ENCODE results near the gene ERCC3.

Gene ERCC3

GRCh38 chr2:127293748-127294562 is at the start of gene ERCC3:
Gene ERCC3 (minus strand): TSS chr2:127294144. CDS start chr2:127294081, 63 bp downstream.
- DNase-seq: peak; percentile 83

GRCh38 chr2:127343277-127343676 is 49.3 kb upstream of the ERCC3 start:
- DNase-seq: no peak

- DNase-seq: no peak
Observed at GRCh38 chr2:127342101-127342500, 48.2 kb upstream of the ERCC3 start.

GRCh38 chr2:127332335-127332734 is 38.4 kb upstream of the ERCC3 start:
- no peak for DNase-seq

- no peak for DNase-seq
Observed at GRCh38 chr2:127330753-127331152, 36.8 kb upstream of the ERCC3 start.

- DNase-seq: no peak
Observed at GRCh38 chr2:127326289-127326945, 32.5 kb upstream of the ERCC3 start.

- no peak for DNase-seq
Observed at GRCh38 chr2:127324635-127325034, 30.7 kb upstream of the ERCC3 start.

GRCh38 chr2:127321303-127321702 is 27.4 kb upstream of the ERCC3 start:
- no peak for DNase-seq

- no peak for DNase-seq
Observed at GRCh38 chr2:127320586-127321275, 26.8 kb upstream of the ERCC3 start.

- DNase-seq: no peak
Observed at GRCh38 chr2:127320067-127320466, 26.1 kb upstream of the ERCC3 start.

- peak; percentile 13 for DNase-seq
Observed at GRCh38 chr2:127314193-127314988, 20.4 kb upstream of the ERCC3 start.

- DNase-seq: no peak
Observed at GRCh38 chr2:127313406-127313805, 19.5 kb upstream of the ERCC3 start.

- no peak for DNase-seq
Observed at GRCh38 chr2:127310980-127311379, 17.0 kb upstream of the ERCC3 start.

GRCh38 chr2:127309468-127309867 is 15.5 kb upstream of the ERCC3 start:
- DNase-seq: no peak

GRCh38 chr2:127308586-127309138 is 14.7 kb upstream of the ERCC3 start:
- no peak for DNase-seq

- no peak for DNase-seq
Observed at GRCh38 chr2:127305990-127306585, 12.1 kb upstream of the ERCC3 start.

- no peak for DNase-seq
Observed at GRCh38 chr2:127302168-127302567, 8.2 kb upstream of the ERCC3 start.

GRCh38 chr2:127293386-127293747 is 577 bp downstream of the ERCC3 start:
- no peak for DNase-seq

- DNase-seq: no peak
Observed at GRCh38 chr2:127288274-127288673, 5.7 kb downstream of the ERCC3 start.

- no peak for DNase-seq
Observed at GRCh38 chr2:127283275-127283674, 10.7 kb downstream of the ERCC3 start.

- DNase-seq: no peak
Observed at GRCh38 chr2:127280693-127281092, 13.3 kb downstream of the ERCC3 start.

GRCh38 chr2:127279781-127280180 is 14.2 kb downstream of the ERCC3 start:
- DNase-seq: no peak
